NCI-H187 (cell line): Measurements from ENCODE around the gene GJB5.
"Not testable (repeated sequence)": the region's sequence is repeated elsewhere in the genome, so short reads cannot be mapped to it uniquely, and the experiment has no call there.

ENCODE experiments used
- DNase-seq, 2 experiments: peaks; one replicate each; lab custom pipeline; 2025; lab: John Stamatoyannopoulos, UW

The GJB5 gene

DNA sequence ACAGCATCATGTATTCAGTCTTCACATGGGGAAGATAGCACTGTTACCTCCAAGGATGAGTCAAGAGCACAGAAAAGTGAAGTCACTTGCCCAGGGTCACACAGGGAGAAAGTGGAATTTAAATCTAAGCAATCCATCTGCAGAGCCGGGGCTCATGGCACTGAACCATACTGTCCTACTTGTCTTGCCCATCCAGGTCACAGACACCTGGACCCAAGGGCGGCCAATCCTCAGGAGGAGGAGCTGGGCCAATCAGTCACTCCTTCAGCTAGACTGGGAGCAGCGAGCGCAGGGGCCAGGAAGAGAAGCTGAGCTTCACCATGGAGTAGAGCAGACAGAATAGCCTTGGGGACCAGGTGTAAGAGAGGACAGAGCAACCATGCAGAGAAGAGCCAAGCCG, 9.2 kb upstream of the GJB5 start:
- DNase-seq: no peak

DNA sequence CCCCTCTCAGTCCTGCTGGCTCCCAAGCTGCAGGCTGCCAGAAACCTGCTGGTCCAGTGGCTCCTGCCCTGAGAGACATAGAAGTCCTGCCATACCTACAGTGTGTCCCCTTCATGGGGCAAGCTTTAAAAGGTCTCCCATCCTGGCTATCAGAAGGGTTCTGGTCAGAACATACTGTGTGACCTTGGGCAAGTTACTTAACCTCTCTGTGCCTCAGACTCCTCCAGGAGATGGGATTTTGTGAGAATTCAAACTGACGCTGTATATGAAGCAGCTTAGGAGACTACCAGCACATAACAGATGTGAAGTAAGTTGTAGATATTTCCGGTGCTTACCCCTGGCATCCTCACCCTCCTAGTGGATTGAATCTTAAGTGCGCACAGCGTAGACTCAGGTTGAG, 8.7 kb upstream of the GJB5 start:
- DNase-seq: no peak

DNA sequence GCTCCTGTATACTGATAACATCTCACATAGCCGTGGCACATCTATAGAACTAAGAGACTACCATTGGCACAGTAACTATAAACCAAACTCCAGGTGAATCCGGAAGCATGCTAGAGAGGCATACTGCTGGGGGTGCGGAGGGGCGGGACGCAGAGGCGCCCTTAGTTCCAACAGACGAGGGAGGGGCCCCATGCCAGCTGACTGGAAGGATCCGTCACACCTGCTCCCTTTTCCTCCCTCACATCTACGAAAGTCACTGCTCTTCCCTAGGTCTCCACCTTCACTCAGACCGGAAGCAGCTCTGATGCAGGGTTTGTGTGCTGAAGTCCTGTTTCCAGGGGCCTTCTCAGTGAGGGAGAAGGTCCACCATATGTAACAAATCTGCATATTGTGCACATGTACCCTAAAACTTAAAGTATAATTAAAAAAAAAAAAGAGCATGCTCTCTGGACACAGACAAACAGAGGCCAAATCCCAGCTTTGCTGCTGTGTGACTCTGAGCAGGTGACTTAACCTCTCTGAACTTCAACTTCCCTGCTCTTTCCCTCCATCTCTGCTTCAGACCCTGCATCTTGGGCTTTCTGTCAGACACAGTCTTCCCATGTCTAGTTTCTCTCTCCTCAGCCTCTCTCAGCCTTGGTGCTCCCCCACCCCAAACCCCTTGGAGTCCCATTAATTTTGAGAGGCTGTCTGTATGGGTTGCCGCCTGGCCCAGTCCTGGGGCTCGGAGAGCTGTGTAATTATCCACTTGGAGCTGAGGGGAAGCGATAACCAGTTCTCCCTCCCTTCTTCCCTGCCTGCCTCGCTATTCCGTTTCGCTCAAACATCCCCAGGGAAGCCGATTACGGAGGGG, 7.8 kb upstream of the GJB5 start:
- DNase-seq: no peak

DNA sequence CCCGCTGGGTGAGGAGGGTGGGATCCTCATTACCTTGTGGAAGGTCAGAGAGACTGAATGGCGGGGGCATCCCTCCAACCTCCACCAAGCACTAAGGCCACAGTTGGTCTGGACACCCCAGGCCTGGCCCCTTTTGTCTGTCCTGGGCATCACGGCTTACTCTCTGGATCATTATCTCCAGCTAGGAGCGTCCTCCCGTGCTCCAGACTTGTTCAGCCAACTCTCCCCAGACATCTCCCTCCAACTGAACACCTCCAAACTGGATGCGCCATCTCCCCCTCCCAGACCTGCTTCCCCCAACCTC, 7.3 kb upstream of the GJB5 start:
- DNase-seq: no peak

DNA sequence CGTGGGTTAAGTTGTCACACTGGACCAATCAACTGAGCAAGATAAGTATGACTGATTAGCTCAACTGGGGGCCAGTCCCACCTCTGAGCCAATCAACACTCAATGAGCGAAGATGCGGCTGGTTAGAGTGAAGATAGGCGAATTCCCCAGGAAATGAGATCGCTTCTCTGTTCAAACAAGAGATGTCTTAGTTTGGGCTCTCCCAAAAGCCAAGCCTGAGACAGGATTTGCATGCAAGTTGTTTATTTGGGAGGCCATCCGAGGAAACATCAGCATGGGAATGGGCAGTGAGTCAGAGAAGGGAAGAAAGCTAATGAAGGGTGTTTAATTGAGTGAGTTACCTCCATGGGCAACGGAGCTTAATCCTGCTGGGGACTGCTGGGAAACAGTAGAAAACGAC, 4.9 kb upstream of the GJB5 start:
- DNase-seq: no peak

DNA sequence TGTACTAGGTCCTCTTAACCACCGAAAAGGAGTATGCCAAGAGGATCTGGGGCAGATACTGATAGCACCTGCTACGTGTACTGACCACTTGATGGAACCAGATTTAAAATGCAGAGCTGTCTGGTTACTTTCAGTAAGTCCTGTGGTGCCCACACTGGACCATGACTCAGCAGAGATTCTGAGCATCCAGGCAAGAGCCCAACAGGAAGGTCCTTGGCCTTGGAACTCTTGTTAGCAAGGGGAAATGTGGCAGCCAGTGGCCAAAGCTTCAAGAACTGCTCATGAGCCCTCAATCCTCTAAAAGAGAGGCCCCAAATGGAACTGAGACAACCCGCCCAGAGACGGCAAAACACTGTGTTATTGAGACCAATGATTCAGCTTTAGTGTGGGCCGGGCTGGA, 4.2 kb upstream of the GJB5 start:
- no peak for DNase-seq

DNA sequence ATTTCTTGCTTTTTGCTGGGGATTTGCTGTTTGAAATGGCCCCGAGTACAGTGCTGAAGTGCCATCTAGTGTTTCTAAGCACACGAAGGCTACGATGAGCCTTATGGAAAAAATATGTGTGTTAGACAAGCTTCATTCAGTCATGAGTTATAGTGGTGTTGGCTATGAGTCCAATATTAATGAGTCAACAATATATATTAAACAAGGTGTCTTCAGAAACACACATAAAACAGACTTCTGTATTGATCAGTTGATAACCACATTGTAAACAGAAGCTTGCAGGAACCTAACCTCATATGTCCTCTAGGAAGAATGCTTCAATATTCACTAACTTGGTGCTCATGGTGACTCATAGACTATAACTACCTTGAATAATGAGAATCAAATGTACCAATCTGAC, 1.7 kb upstream of the GJB5 start:
- DNase-seq: no peak

DNA sequence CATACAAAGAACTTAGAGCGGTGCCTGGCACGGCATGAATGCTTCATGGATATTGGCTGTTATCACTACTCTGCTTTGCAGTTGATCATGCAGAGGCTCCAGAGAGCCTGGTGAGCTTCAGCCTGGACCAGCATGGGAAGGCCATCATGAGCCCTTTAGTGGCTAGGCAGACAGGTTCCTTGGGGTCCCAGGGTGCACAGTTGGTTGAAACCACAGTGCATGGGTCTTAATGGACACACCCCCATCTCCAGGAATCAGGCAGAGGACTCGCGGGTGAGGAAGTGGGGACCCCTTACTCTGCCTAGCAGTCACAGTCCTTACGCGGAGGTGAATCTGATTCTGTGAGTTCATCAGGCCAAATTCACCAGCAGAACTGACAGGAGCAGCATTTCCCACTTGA, 1.1 kb downstream of the GJB5 start:
- no peak for DNase-seq

DNA sequence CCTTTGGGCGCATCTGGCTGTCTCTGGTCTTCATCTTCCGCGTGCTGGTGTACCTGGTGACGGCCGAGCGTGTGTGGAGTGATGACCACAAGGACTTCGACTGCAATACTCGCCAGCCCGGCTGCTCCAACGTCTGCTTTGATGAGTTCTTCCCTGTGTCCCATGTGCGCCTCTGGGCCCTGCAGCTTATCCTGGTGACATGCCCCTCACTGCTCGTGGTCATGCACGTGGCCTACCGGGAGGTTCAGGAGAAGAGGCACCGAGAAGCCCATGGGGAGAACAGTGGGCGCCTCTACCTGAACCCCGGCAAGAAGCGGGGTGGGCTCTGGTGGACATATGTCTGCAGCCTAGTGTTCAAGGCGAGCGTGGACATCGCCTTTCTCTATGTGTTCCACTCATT, 2.5 kb downstream of the GJB5 start:
- no peak for DNase-seq

DNA sequence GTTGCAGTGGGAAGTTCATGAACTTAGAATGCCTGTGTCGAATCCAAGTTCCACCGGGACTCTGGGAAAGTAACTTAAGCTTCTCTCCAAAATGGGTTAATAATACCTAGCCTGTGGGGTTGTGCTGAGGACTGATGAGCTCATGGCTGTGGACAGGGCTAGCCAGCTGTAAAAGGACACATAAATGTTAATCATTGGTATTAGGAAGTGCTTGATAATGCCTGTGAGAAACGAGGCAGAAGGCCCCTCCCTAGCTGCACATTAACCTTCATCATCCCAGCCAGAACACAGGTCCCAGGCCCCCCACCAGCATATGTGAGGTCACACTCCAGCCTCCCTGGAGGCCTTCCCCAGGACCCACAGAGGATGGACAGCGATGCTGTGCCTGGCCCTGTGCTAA, 3.9 kb downstream of the GJB5 start:
- no peak for DNase-seq

DNA sequence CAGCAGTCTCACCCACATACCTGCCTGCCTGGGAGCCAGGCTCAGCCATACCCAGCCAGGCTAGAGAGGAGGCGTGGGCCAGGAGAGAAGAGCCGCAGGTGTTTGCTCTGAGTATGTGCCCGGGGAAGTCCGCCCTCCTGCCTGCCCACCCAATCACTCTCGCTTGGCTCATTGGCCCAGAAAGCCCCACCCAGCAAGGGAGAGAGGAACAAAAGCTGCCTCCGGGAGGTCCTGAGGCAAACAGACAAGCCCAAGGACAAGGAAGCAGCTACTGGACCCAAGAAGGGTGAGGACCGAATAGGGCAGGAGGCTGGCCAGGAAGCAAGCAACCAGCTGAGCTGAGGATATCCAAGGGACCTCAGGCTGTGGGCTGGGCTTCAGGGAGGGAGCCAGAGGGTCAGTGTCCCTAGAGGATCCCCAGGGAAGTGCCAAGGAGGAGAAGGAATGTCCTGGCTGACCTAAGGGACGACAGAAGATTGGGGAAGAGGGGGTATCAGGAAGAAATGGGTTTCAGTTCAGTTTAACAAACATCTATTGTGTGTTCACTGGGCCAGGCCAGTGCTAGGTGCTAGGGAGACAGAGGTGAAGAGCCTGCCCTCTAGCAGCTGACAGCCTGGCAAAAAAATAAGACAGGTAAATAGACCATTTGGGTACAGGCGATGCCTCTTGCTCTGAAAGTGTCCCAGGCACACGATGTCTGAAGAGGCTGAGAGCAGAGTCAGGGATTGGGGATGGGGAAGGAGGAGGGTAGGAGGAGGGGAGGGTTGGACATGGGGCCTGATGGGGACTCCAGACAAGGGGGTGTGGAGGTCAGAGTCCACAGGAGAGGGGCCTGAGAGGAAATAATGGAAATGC, 4.9 kb downstream of the GJB5 start, which contains the start of gene GJB4:
Gene GJB4 (plus strand): TSS at position 238 of the 855 bp plus-strand sequence. CDS start 1,515 bp downstream, outside the sequence.
- no peak for DNase-seq

DNA sequence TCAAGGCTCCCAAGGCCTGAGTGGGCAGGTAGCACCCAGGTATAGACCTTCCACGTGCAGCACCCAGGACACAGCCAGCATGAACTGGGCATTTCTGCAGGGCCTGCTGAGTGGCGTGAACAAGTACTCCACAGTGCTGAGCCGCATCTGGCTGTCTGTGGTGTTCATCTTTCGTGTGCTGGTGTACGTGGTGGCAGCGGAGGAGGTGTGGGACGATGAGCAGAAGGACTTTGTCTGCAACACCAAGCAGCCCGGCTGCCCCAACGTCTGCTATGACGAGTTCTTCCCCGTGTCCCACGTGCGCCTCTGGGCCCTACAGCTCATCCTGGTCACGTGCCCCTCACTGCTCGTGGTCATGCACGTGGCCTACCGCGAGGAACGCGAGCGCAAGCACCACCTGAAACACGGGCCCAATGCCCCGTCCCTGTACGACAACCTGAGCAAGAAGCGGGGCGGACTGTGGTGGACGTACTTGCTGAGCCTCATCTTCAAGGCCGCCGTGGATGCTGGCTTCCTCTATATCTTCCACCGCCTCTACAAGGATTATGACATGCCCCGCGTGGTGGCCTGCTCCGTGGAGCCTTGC, 6.4 kb downstream of the GJB5 start:
- DNase-seq: no peak

DNA sequence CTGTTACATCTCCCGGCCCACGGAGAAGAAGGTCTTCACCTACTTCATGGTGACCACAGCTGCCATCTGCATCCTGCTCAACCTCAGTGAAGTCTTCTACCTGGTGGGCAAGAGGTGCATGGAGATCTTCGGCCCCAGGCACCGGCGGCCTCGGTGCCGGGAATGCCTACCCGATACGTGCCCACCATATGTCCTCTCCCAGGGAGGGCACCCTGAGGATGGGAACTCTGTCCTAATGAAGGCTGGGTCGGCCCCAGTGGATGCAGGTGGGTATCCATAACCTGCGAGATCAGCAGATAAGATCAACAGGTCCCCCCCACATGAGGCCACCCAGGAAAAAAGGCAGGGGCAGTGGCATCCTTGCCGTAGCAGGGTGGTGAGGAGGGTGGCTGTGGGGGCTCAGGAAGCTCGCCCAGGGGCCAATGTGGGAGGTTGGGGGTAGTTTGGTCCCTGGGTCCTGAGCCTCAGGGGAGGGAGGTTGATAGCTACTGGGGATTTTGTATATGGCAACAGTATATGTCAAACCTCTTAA, 7.0 kb downstream of the GJB5 start:
- DNase-seq: no peak

DNA sequence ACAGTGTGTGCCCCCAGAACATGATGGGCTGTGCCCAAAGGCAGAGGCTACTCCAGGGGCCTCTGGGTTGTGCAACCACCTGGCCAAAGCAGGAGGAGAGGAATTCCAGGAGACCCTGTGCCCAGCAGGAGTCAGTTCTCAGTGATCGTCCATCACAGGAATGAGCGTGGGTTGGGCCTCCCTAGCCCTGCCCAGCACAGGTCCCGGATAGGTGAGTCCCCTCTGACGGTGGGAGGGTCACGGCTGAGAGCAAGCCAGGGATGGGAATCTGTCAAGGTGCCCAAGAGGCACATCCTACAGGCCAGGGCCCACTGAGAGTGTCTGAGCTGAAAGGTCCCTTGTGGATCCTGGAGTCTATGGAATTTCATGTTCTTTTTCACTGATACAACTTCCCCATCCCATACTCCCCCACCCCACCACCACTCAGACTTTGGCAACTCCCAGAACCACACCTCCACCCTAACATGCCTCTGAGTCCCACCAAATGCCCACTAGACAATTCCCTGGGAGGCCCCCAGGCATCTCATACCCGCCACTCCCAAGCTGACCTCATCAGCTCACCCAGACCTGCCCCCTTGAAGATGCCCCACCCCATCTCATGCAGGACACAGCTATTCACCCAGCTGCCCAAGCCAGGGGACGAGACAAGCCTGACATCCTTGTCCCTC, 7.8 kb downstream of the GJB5 start:
- DNase-seq: no peak

DNA sequence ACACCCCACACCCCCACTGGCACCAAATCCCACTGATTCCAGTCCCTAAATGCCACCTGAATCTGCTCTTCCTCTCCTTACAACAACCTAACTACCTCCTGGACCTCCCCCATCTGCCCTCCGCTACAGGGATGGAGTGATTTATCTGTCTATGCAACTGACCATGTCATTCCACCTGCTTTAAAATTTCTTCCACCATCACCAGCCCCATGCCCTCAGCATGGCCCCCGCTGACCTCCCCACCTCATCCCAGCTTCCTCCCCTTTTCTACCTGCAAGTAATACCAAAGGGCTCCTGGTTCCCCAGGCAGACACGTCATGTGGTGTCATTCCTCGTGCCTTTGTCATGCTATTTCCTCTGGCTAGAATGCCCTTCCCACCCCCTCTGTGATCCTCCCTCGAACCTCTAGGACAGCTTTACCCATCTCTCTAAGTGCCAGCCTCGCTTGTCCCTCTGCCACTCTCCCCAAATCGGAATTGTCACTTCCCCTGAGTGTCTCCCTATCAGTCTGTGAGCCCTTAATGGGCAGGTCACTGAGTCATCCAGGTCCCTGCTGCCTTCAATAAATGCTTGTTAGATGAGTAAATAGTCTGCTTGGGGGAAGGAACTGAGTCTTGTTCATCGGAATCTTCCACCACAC, 8.4 kb downstream of the GJB5 start:
- no peak for DNase-seq

DNA sequence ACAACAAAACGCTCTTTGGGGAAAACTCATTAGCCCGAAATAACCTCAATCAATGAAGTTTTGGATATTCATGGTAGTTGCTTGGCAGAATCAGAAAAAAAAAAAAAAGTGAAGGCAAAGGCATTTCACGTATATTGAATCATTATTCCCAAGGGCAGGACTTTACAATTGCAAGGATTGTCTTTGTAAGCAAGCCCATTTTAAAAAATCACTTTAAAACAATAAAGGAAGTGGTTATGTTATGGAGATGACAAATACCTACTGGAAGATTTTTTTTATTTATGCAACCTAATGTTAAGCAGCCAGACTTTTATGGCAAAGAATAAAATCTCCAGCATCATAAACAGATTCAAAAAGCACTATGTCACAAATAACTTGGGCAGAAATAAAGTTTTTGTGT, 14.0 kb downstream of the GJB5 start:
- DNase-seq: no peak

DNA sequence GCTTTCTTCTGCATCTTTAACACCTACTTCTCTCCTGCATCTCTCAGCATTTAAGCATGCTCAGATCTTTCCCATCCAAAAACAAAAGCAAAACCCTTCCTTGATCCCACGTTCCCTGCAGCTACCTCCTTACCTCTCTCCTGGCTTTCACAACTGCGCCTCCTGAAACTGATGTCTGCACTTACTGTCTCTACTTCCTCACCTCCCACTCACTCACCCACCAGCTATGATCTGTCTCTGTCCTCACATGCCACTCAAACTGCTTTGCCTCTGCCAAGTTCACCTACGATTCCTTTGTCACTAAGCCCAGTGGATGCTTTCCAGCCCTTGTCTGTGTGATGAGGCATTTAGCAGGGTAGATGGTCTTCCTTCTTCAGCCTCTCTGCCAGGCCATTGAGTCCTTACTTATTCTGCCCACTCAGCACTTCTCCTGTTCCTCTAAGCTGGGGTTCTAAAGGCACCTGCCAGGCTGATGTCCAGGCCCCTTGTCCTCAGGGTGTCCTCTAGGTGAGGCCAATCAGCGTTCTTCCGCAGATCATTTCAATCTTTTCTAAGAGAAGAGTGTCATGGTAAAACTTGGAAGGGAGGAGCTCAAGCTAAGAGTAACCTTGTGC, 16.2 kb downstream of the GJB5 start:
- DNase-seq: no peak

DNA sequence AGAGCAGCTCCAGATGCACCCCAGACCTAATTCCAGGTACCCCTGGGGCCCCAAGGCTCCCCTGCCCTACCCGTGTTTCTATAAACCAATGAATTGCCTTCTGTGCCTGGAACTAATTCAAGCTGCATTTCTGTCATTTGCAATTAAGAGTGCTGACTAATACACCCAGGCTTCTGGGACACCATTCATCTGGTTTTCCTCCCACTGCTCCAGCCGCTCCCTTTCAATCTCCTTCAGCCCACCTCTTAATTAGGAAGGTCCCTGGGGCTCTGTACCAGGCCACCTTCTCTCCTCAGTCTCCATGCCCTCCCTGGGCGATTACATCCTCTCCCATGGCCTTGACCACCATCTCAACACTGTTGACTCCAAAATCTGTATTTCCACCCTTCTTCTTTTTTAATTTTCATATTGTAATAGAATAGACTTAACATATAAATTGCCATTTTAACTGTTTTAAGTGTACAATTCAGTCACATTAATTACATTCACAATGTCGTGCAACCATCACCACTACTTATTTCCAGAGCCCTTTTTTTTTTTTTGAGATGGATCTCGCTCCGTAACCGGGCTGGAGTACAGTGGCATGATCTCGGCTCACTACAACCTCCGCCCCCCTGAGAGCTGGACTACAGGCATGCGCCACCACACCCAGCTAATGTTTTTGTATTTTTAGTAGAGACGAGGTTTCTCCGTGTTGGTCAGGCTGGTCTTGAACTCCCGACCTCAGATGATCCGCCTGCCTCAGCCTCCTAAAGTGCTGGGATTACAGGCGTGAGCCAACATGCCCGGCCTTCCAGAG, 16.9 kb downstream of the GJB5 start:
- DNase-seq: no peak

DNA sequence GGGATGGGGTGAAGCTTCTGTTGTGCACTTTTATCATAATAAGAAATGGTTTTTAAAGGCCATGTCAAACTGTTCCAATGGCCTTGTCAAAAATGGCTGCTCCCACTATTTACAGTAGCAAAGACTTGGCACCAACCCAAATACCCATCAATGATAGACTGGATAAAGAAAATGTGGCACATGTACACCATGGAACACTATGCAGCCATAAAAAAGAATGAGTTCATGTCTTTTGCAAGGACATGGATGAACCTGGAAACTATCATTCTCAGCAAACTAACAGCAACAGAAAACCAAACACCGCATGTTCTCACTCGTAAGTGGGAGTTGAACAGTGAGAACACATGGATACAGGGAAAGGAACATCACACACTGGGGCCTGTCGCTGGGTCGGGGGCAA, 18.3 kb downstream of the GJB5 start:
- DNase-seq: not testable (repeated sequence)

DNA sequence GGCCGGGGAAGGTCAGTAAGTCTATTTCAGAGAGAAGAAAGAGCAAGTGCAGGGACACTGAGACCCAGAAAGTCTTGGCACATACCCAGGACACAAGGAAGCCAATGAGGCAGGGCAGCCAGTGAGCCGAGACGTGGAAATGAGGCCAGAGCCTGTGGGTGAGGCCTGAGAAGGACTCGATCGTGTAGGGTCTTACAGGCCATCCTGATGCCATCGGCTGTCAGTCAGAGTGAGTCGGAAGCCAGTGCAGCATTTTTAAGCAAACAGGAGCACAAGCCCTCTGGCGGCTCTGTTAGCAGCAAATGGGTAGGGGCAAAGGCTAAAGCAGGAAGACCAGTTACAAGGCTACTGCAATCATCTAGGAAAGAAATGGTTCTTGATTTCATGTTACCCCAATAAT, 20.1 kb downstream of the GJB5 start:
- DNase-seq: no peak
